Keratinocyte (primary cell): Measurements from ENCODE around the gene STIMATE. TPM values are rescaled to one million over a fixed set of nuclear protein-coding genes. Genes with fewer than 3 reads are reported as not detected.

Experiments used
- DNase-seq: peaks from one replicate; pipeline ENCODE4 v3.0.0-alpha.2; 2011; ENCODE audit warnings: low read depth, missing footprints, low spot score
- FAIRE-seq: peaks from 2 replicates; lab custom pipeline; 2011; peaks lifted over from hg19 to GRCh38; lab: Jason Lieb, UNC
- H2AFZ ChIP-seq: 2 replicates; pipeline ENCODE4 v1.6.0; 2012; ENCODE audit warnings: low read length, control low read depth, inconsistent platforms; ENCODE audit not compliant: control insufficient read depth
- H3K27ac ChIP-seq: 2 replicates; pipeline ENCODE4 v1.5.1; 2011; ENCODE audit warnings: low read length; ENCODE audit not compliant: control insufficient read depth, insufficient read depth
- H3K27me3 ChIP-seq: 3 replicates; pipeline ENCODE4 v1.6.0; 2011; ENCODE audit warnings: low read length; ENCODE audit not compliant: control insufficient read depth, insufficient read depth; ENCODE audit errors: extremely low read depth
- H3K36me3 ChIP-seq, 2 experiments: 2 replicates in 1 of 2; 3 replicates in 1 of 2; pipeline ENCODE4 v1.5.1; 2011; ENCODE audit warnings: low read length in 2 of 2, mild to moderate bottlenecking in 1 of 2; ENCODE audit not compliant: control insufficient read depth in 2 of 2, insufficient read depth in 2 of 2; ENCODE audit errors: extremely low read depth in 1 of 2
- H3K4me1 ChIP-seq: 3 replicates; pipeline ENCODE4 v1.5.1; 2011; ENCODE audit warnings: low read length; ENCODE audit not compliant: control insufficient read depth, insufficient read depth; ENCODE audit errors: extremely low read depth
- H3K4me2 ChIP-seq: 3 replicates; pipeline ENCODE4 v1.6.0; 2011; ENCODE audit warnings: low read depth, low read length; ENCODE audit not compliant: control insufficient read depth, insufficient read depth; ENCODE audit errors: extremely low read depth
- H3K4me3 ChIP-seq, 3 experiments: fragments of 200-600 bp in 1 of 3; sonication (generic) in 1 of 3; 2 replicates in 2 of 3; 3 replicates in 1 of 3; pipeline ENCODE4 v1.5.1; 2011 to 2016; ENCODE audit warnings: low read length in 3 of 3, mild to moderate bottlenecking in 3 of 3, control low read depth in 2 of 3, inconsistent platforms in 1 of 3, low read depth in 1 of 3, mixed read lengths in 1 of 3, mixed run types in 1 of 3, moderate library complexity in 1 of 3; ENCODE audit not compliant: control insufficient read depth in 2 of 3, insufficient read depth in 2 of 3; ENCODE audit errors: extremely low read depth in 1 of 3
- H3K79me2 ChIP-seq: 2 replicates; pipeline ENCODE4 v1.6.0; 2012; ENCODE audit warnings: low read length; ENCODE audit not compliant: control insufficient read depth, insufficient read depth
- H3K9ac ChIP-seq: 3 replicates; pipeline ENCODE4 v1.6.0; 2011; ENCODE audit warnings: low read length; ENCODE audit not compliant: control insufficient read depth, insufficient read depth; ENCODE audit errors: extremely low read depth
- H3K9me1 ChIP-seq: 3 replicates; pipeline ENCODE4 v1.6.0; 2011; ENCODE audit warnings: low read length; ENCODE audit not compliant: control insufficient read depth, insufficient read depth; ENCODE audit errors: extremely low read depth
- H3K9me3 ChIP-seq: 2 replicates; pipeline ENCODE4 v1.5.1; 2012; ENCODE audit warnings: low read depth, low read length; ENCODE audit not compliant: control insufficient read depth
- H4K20me1 ChIP-seq: 3 replicates; pipeline ENCODE4 v1.6.0; 2011; ENCODE audit warnings: low read length; ENCODE audit not compliant: control insufficient read depth, insufficient read depth; ENCODE audit errors: extremely low read depth
- CTCF ChIP-seq, 3 experiments: IDR thresholded peaks in 1 of 3; conservative IDR thresholded peaks in 1 of 3; optimal IDR thresholded peaks in 1 of 3; 2 replicates in 2 of 3; 3 replicates in 1 of 3; pipeline versions ENCODE3 to v1.5.1; 2011; ENCODE audit warnings: low read length in 3 of 3, mild to moderate bottlenecking in 3 of 3, moderate library complexity in 2 of 3, control low read depth in 1 of 3, inconsistent platforms in 1 of 3; ENCODE audit not compliant: insufficient read depth in 2 of 3; ENCODE audit errors: extremely low read depth in 1 of 3
- EZH2 ChIP-seq: IDR thresholded peaks from one replicate; pipeline ENCODE4 v1.6.1; 2012; ENCODE audit warnings: inconsistent platforms, mild to moderate bottlenecking, low read length, moderate library complexity
- dilution Hi-C: fragments of 300-500 bp; cut with MboI; formaldehyde crosslinking; loops from one replicate; pipeline ENCODE4 v1.7.0; 2020; ENCODE audit warnings: low sequenced_read_pairs; ENCODE audit not compliant: extremely low pct_ligation_motif_present
- polyA plus RNA-seq, 5 experiments: library from polyadenylated mRNA; depleted of rRNA in 3 of 5; stranded (reverse) in 3 of 5; stranded (forward) in 1 of 5; unstranded in 1 of 5; fragments of >200 nt; gene quantifications; 1 replicate in 1 of 5; 2 replicates in 3 of 5; 3 replicates in 1 of 5; pipeline versions ENCODE4 v1.2.1 to v1.2.3, GENCODE V29; 2011 to 2012; ENCODE audit warnings: missing spikeins in 2 of 5, low read depth in 1 of 5, low replicate concordance in 1 of 5

The STIMATE gene
- polyA plus RNA-seq, 1 donor (not counting 4 experiments of a cell fraction or from before 2014, with no cell fraction given), result 8.2 TPM

GRCh38 chr3:52798978-52799476 is 98.3 kb downstream of the STIMATE start:
- H3K4me3 ChIP-seq, result no peak overlapping the region
- DNase-seq, result peak; percentile 70
- peaks cover 4% of the 10 kb centered on the region for H3K4me1 ChIP-seq
- H2AFZ ChIP-seq, result no peak overlapping the region
- dilution Hi-C loops, result no loop called here
- H3K9ac ChIP-seq, result no peak overlapping the region
- no peaks in the 10 kb centered on the region for H3K79me2 ChIP-seq
- TF ChIP-seq EZH2 (no peak), CTCF (optimal IDR thresholded peaks at IDR 0.05 in 1 of 3, IDR thresholded peaks at IDR 0.05 in 1 of 3, conservative IDR thresholded peaks at IDR 0.05 in 1 of 3; ENCODE audit: extremely low read depth in 1 of 3, insufficient read depth in 2 of 3, low read length in 3 of 3) (peak in 2 of 3 experiments; percentile 74 to 80)
- H3K9me3 ChIP-seq, result no peaks in the 10 kb centered on the region
- H3K36me3 ChIP-seq, result no peaks in the 10 kb centered on the region
- FAIRE-seq, result peak; percentile 82
- H3K4me2 ChIP-seq, result no peak overlapping the region
- peaks cover 4% of the 10 kb centered on the region for H3K27me3 ChIP-seq
- H3K27ac ChIP-seq, result no peak overlapping the region
- peaks cover 2% of the 10 kb centered on the region for H3K9me1 ChIP-seq
- no peaks in the 10 kb centered on the region for H4K20me1 ChIP-seq

GRCh38 chr3:52798376-52798977 is 98.9 kb downstream of the STIMATE start:
- Histone ChIP-seq H4K20me1 (no peaks in the 10 kb centered on the region), H3K27me3 (peaks cover 4% of the 10 kb centered on the region), H3K79me2 (no peaks in the 10 kb centered on the region), H3K9me3 (no peaks in the 10 kb centered on the region), H2AFZ (no peak overlapping the region), H3K27ac (no peak overlapping the region), H3K4me1 (peaks cover 4% of the 10 kb centered on the region), H3K9ac (no peak overlapping the region), H3K36me3 (no peaks in the 10 kb centered on the region), H3K4me3 (no peak overlapping the region), H3K9me1 (peaks cover 2% of the 10 kb centered on the region), H3K4me2 (no peak overlapping the region)
- DNase-seq (no peak), FAIRE-seq (no peak)
- TF ChIP-seq CTCF (optimal IDR thresholded peaks at IDR 0.05 in 1 of 3, IDR thresholded peaks at IDR 0.05 in 1 of 3, conservative IDR thresholded peaks at IDR 0.05 in 1 of 3; ENCODE audit: extremely low read depth in 1 of 3, insufficient read depth in 2 of 3, low read length in 3 of 3), result no peak
- no peak for TF ChIP-seq EZH2
- dilution Hi-C loops, result no loop called here
